ENCODE data around the gene FOXD1. TPM values are rescaled to one million over a fixed set of nuclear protein-coding genes. Genes with fewer than 3 reads are reported as not detected.

Gene FOXD1
- total and polyA plus RNA-seq, 2 of the 8 experiments (the other 6 are each of a cell fraction or from before 2014, with no cell fraction given), result 0.11 to 1.1 TPM

GRCh38 chr5:73437101-73437776 lies 11.3 kb downstream of the FOXD1 start (continued):
- TF ChIP-seq KDM5A (IDR thresholded peaks at IDR 0.05; ENCODE audit: low read length) (no peak), RAD21 (IDR thresholded peaks at IDR 0.05 in 1 of 2, conservative IDR thresholded peaks at IDR 0.05 in 1 of 2; ENCODE audit: low read depth in 2 of 2, low read length in 2 of 2) (peak; percentile 52 to 64), SIX5 (IDR thresholded peaks at IDR 0.05; ENCODE audit: low read depth, low read length) (no peak)

Data from H1 (cell line).